Activated B cell treated with CpG ODN at 0.5 μM for 24 hours (primary cell): ENCODE data around the gene DENND4A. TPM values are rescaled to one million over a fixed set of nuclear protein-coding genes. Genes with fewer than 3 reads are reported as not detected.

Source experiments
- ATAC-seq: fragments of 200-7000 bp; cut with Tn5 transposase; one replicate; pipeline ENCODE4 v1.10.0; 2021; ENCODE audit warnings: low read depth, mild to moderate bottlenecking, moderate library complexity
- CTCF ChIA-PET: fragments of 350-600 bp; sonication (Branson Sonifier 250); formaldehyde crosslinking; loops from one replicate; lab custom pipeline; 2021; ENCODE audit warnings: antibody characterized with exemption; lab: Charles Lee
- POLR2A ChIA-PET: fragments of 350-600 bp; sonication (Branson Sonifier 250); formaldehyde crosslinking; loops from one replicate; lab custom pipeline; 2021; ENCODE audit warnings: antibody characterized with exemption; lab: Charles Lee
- DNase-seq: peaks from one replicate; pipeline ENCODE4 v3.0.0; 2022
- H3K27ac Mint-ChIP-seq: one replicate; pipeline ENCODE4 v1.8.0; 2020; ENCODE audit warnings: mixed read lengths
- H3K27me3 Mint-ChIP-seq: one replicate; pipeline ENCODE4 v1.8.0; 2021; ENCODE audit warnings: mixed read lengths
- H3K36me3 Mint-ChIP-seq: one replicate; pipeline ENCODE4 v1.8.0; 2021; ENCODE audit warnings: low read depth, mixed read lengths
- H3K4me1 Mint-ChIP-seq: one replicate; pipeline ENCODE4 v1.8.0; 2021; ENCODE audit warnings: mixed read lengths
- H3K4me3 Mint-ChIP-seq: one replicate; pipeline ENCODE4 v1.8.0; 2020; ENCODE audit warnings: mild to moderate bottlenecking, mixed read lengths
- H3K9me3 Mint-ChIP-seq: one replicate; pipeline ENCODE4 v1.8.0; 2020; ENCODE audit warnings: mixed read lengths
- CTCF ChIP-seq: fragments of 200-600 bp; IDR thresholded peaks from one replicate; pipeline ENCODE4 v1.8.0; 2022; ENCODE audit warnings: antibody characterized with exemption, mild to moderate bottlenecking
- intact Hi-C: fragments of 100-400 bp; cut with micrococcal nuclease; formaldehyde crosslinking; loops from one replicate; pipeline ENCODE4 v1.15.1; 2024
- total RNA-seq: library from RNA; stranded (reverse); gene quantifications from 2 replicates; pipeline ENCODE4 v1.2.3, GENCODE V29; 2022

The DENND4A gene
- total RNA-seq, 1 donor from 2014 or later: 166 TPM

- peak overlapping the region; percentile 44 for H3K27ac Mint-ChIP-seq
- POLR2A ChIA-PET: interaction anchor here (0.6 to 1.3 kb wide), 10 partner anchors 15 to 226 kb away, joined by 3 to 5 read pairs (median 4); partner anchors contain the start of genes INTS14 and RAB11A
These were observed 45.5 kb upstream of the DENND4A start for GRCh38 chr15:65837301-65838294.

GRCh38 chr15:65836665-65837064 is 44.6 kb upstream of the DENND4A start:
- Mint-ChIP-seq H3K4me3 (no peak overlapping the region), H3K27me3 (no peaks in the 10 kb centered on the region), H3K36me3 (no peaks in the 10 kb centered on the region), H3K9me3 (no peaks in the 10 kb centered on the region), H3K4me1 (peaks cover 45% of the 10 kb centered on the region), H3K27ac (no peak overlapping the region)
- TF ChIP-seq CTCF: no peak
- DNase-seq: no peak
- intact Hi-C loops: no loop called here
- CTCF ChIA-PET: interaction anchor here (0.8 to 2.5 kb wide), 5 partner anchors 10 to 333 kb away, joined by 3 to 10 read pairs (median 5); partner anchors contain the start of gene DENND4A
- ATAC-seq: no peak
- POLR2A ChIA-PET: interaction anchor here (0.8 kb wide), 1 partner anchor 225 kb away, joined by 4 read pairs; the partner anchor contains the start of gene INTS14

More at GRCh38 chr15:65837301-65838294, 45.5 kb upstream of the DENND4A start:
- intact Hi-C loops: no loop called here
- DNase-seq (no peak), ATAC-seq (peak; percentile 65)
- Mint-ChIP-seq H3K9me3 (no peaks in the 10 kb centered on the region), H3K4me1 (peaks cover 40% of the 10 kb centered on the region), H3K36me3 (no peaks in the 10 kb centered on the region), H3K27me3 (no peaks in the 10 kb centered on the region), H3K4me3 (peak overlapping the region; percentile 21)
- CTCF ChIA-PET: interaction anchor here (1.1 to 2.5 kb wide), 3 partner anchors 46 to 241 kb away, joined by 3 to 10 read pairs (median 5); partner anchors contain the start of gene DENND4A
- no peak for TF ChIP-seq CTCF

- POLR2A ChIA-PET: interaction anchor here (0.8 to 1.0 kb wide), 3 partner anchors 17 to 57 kb away, joined by 3 to 6 read pairs (median 4); partner anchors contain the start of gene DENND4A
- CTCF ChIA-PET: interaction anchor here (2.5 kb wide), 1 partner anchor 44 kb away, joined by 10 read pairs; the partner anchor contains the start of gene DENND4A
- no peak overlapping the region for H3K4me3 Mint-ChIP-seq
- intact Hi-C loops: no loop called here
- H3K4me1 Mint-ChIP-seq: peaks cover 48% of the 10 kb centered on the region
- H3K9me3 Mint-ChIP-seq: no peaks in the 10 kb centered on the region
- no peak for TF ChIP-seq CTCF
- ATAC-seq (no peak), DNase-seq (no peak)
- no peaks in the 10 kb centered on the region for H3K27me3 Mint-ChIP-seq
- H3K36me3 Mint-ChIP-seq: no peaks in the 10 kb centered on the region
- peak overlapping the region; percentile 41 for H3K27ac Mint-ChIP-seq
These were observed 43.4 kb upstream of the DENND4A start for GRCh38 chr15:65835447-65835846.

- intact Hi-C loops: loop anchor here (5.0 kb wide), 1 partner anchor 33 kb away; the partner anchor contains the start of gene RAB11A
- ChIA-PET CTCF (interaction anchor here (0.5 to 2.5 kb wide), 4 partner anchors 43 to 224 kb away, joined by 3 to 10 read pairs (median 4); partner anchors contain the start of genes DENND4A and INTS14), POLR2A (interaction anchor here (0.8 to 2.8 kb wide), 4 partner anchors 16 to 56 kb away, joined by 3 to 27 read pairs (median 5); partner anchors contain the start of gene DENND4A)
- Mint-ChIP-seq H3K27me3 (no peaks in the 10 kb centered on the region), H3K27ac (peak overlapping the region; percentile 24), H3K36me3 (no peaks in the 10 kb centered on the region), H3K9me3 (no peaks in the 10 kb centered on the region), H3K4me3 (no peak overlapping the region), H3K4me1 (peaks cover 48% of the 10 kb centered on the region)
- DNase-seq: no peak
- TF ChIP-seq CTCF: no peak
- no peak for ATAC-seq
These were observed 42.6 kb upstream of the DENND4A start for GRCh38 chr15:65834603-65835282.
